H1 (cell line): ENCODE measurements around the gene CCK. TPM values are rescaled to one million over a fixed set of nuclear protein-coding genes. Genes with fewer than 3 reads are reported as not detected.

Experiments used
- CTCF ChIA-PET: fragments of 300-600 bp; sonication (Branson Sonifier 250); formaldehyde crosslinking; loops from one replicate; lab custom pipeline; 2021; ENCODE audit not compliant: partially characterized antibody; lab: Charles Lee
- POLR2A ChIA-PET: fragments of 300-600 bp; sonication (Branson Sonifier 250); formaldehyde crosslinking; loops from one replicate; lab custom pipeline; 2021; ENCODE audit warnings: inconsistent platforms; ENCODE audit not compliant: partially characterized antibody; lab: Charles Lee
- DNase-seq, 2 experiments: peaks; one replicate each; pipeline versions ENCODE4 v3.0.0 to v3.0.0-alpha.2; 2010 to 2022; ENCODE audit warnings: low spot score in 2 of 2, low read depth in 1 of 2, mixed read lengths in 1 of 2
- FAIRE-seq: peaks from 2 replicates; lab custom pipeline; 2011; peaks lifted over from hg19 to GRCh38; lab: Jason Lieb, UNC
- H2AFZ ChIP-seq: 2 replicates; pipeline ENCODE4 v1.8.1; 2012; ENCODE audit warnings: low read length, inconsistent platforms
- H2AK5ac ChIP-seq: 2 replicates; pipeline ENCODE4 v1.6.1; 2013; ENCODE audit warnings: low read depth, low read length
- H2BK120ac ChIP-seq: replicated peaks from 2 replicates; pipeline ENCODE3; 2013; ENCODE audit warnings: low read depth, low read length, inconsistent platforms
- H2BK12ac ChIP-seq: 2 replicates; pipeline ENCODE4 v1.6.1; 2013; ENCODE audit warnings: low read depth, low read length
- H2BK15ac ChIP-seq: 2 replicates; pipeline ENCODE4 v1.6.1; 2013; ENCODE audit warnings: low read length
- H2BK20ac ChIP-seq: 2 replicates; pipeline ENCODE4 v1.6.1; 2013; ENCODE audit warnings: low read length
- H2BK5ac ChIP-seq: 2 replicates; pipeline ENCODE4 v1.6.1; 2013; ENCODE audit warnings: low read depth, low read length
- H3K14ac ChIP-seq: 2 replicates; pipeline ENCODE4 v1.6.1; 2013; ENCODE audit warnings: inconsistent platforms; ENCODE audit not compliant: insufficient read length
- H3K18ac ChIP-seq: 2 replicates; pipeline ENCODE4 v1.6.1; 2013; ENCODE audit warnings: low read length; ENCODE audit errors: extremely low read depth
- H3K23ac ChIP-seq: 2 replicates; pipeline ENCODE4 v1.6.1; 2013; ENCODE audit warnings: inconsistent platforms; ENCODE audit not compliant: insufficient read length
- H3K23me2 ChIP-seq: 2 replicates; pipeline ENCODE4 v1.6.1; 2013; ENCODE audit warnings: low read depth, low read length
- H3K27ac ChIP-seq: 2 replicates; pipeline ENCODE4 v1.6.1; 2011; ENCODE audit warnings: low read depth, low read length, inconsistent platforms
- H3K27me3 ChIP-seq, 4 experiments: replicated peaks in 1 of 4; 1 replicate in 1 of 4; 2 replicates in 3 of 4; pipeline versions ENCODE4 v1.6.1 to v1.8.1; 2011 to 2013; ENCODE audit warnings: low read length in 3 of 4, mild to moderate bottlenecking in 3 of 4, inconsistent platforms in 2 of 4, mixed read lengths in 2 of 4, moderate library complexity in 1 of 4; ENCODE audit not compliant: control insufficient read depth in 3 of 4, insufficient read depth in 3 of 4; ENCODE audit errors: extremely low read depth in 1 of 4
- H3K36me3 ChIP-seq, 4 experiments: 2 replicates each; pipeline versions ENCODE4 v1.6.1 to v1.8.1; 2011 to 2013; ENCODE audit warnings: mild to moderate bottlenecking in 4 of 4, low read length in 3 of 4, moderate library complexity in 2 of 4, control low read depth in 1 of 4, inconsistent platforms in 1 of 4; ENCODE audit not compliant: insufficient read depth in 4 of 4, control insufficient read depth in 2 of 4
- H3K4ac ChIP-seq: replicated peaks from 2 replicates; pipeline ENCODE3; 2013; ENCODE audit warnings: low read length, low read depth, mixed read lengths, inconsistent platforms; ENCODE audit not compliant: insufficient read length
- H3K4me1 ChIP-seq, 4 experiments: replicated peaks in 1 of 4; 1 replicate in 1 of 4; 2 replicates in 3 of 4; pipeline versions ENCODE4 v1.6.1 to v1.8.1; 2011 to 2013; ENCODE audit warnings: low read length in 3 of 4, inconsistent platforms in 2 of 4, mixed read lengths in 1 of 4; ENCODE audit not compliant: insufficient read depth in 4 of 4, control insufficient read depth in 3 of 4
- H3K4me2 ChIP-seq, 2 experiments: 2 replicates each; pipeline versions ENCODE4 v1.6.1 to v1.8.1; 2011 to 2013; ENCODE audit warnings: low read depth in 2 of 2, low read length in 2 of 2, control low read depth in 1 of 2, inconsistent platforms in 1 of 2, mild to moderate bottlenecking in 1 of 2; ENCODE audit not compliant: insufficient read depth in 1 of 2
- H3K4me3 ChIP-seq, 4 experiments: fragments of 200-600, 300-600 bp in 1 of 4; sonication (generic), shearing (Covaris generic), sonication (Bioruptor Twin) in 1 of 4; 2 replicates each; pipeline versions ENCODE4 v1.5.1 to v1.8.1; 2011 to 2016; ENCODE audit warnings: low read length in 4 of 4, low read depth in 3 of 4, control low read depth in 2 of 4, inconsistent platforms in 2 of 4, mild to moderate bottlenecking in 2 of 4, mixed read lengths in 1 of 4, moderate library complexity in 1 of 4; ENCODE audit not compliant: insufficient read depth in 2 of 4; ENCODE audit errors: extremely low read depth in 1 of 4
- H3K56ac ChIP-seq: replicated peaks from 2 replicates; pipeline ENCODE3; 2013; ENCODE audit warnings: low read depth, mild to moderate bottlenecking, mixed read lengths, low read length, inconsistent platforms; ENCODE audit not compliant: insufficient read length
- H3K79me1 ChIP-seq: 2 replicates; pipeline ENCODE4 v1.6.1; 2013; ENCODE audit warnings: low read depth, low read length, control low read depth
- H3K79me2 ChIP-seq, 2 experiments: 2 replicates each; pipeline versions ENCODE4 v1.6.1 to v1.8.1; 2012 to 2013; ENCODE audit warnings: low read length in 2 of 2, mild to moderate bottlenecking in 2 of 2, inconsistent platforms in 1 of 2; ENCODE audit not compliant: insufficient read depth in 2 of 2, control insufficient read depth in 1 of 2
- H3K9ac ChIP-seq, 4 experiments: replicated peaks in 1 of 4; 1 replicate in 1 of 4; 2 replicates in 3 of 4; pipeline versions ENCODE4 v1.6.1 to v1.8.1; 2011 to 2013; ENCODE audit warnings: low read depth in 3 of 4, low read length in 3 of 4, control low read depth in 2 of 4, mild to moderate bottlenecking in 2 of 4, moderate library complexity in 2 of 4, inconsistent platforms in 1 of 4; ENCODE audit errors: extremely low read depth in 1 of 4
- H3K9me3 ChIP-seq, 2 experiments: 2 replicates each; pipeline versions ENCODE4 v1.6.1 to v1.8.1; 2012 to 2013; ENCODE audit warnings: mild to moderate bottlenecking in 2 of 2, moderate library complexity in 2 of 2, control low read depth in 1 of 2, inconsistent platforms in 1 of 2, low read depth in 1 of 2, low read length in 1 of 2, mixed read lengths in 1 of 2; ENCODE audit not compliant: insufficient read depth in 2 of 2
- H4K20me1 ChIP-seq, 2 experiments: replicated peaks in 1 of 2; 2 replicates each; pipeline versions ENCODE3 to v1.8.1; 2011 to 2013; ENCODE audit warnings: inconsistent platforms in 2 of 2, low read length in 2 of 2, mild to moderate bottlenecking in 1 of 2; ENCODE audit not compliant: insufficient read depth in 2 of 2, control insufficient read depth in 1 of 2
- H4K5ac ChIP-seq: 2 replicates; pipeline ENCODE4 v1.6.1; 2013; ENCODE audit warnings: low read length, low read depth, mixed read lengths, inconsistent platforms; ENCODE audit not compliant: insufficient read length
- H4K8ac ChIP-seq: 2 replicates; pipeline ENCODE4 v1.8.0; 2013; ENCODE audit warnings: mild to moderate bottlenecking, moderate library complexity, low read length, inconsistent platforms; ENCODE audit not compliant: insufficient read depth; ENCODE audit errors: extremely low read depth
- H4K91ac ChIP-seq: replicated peaks from 2 replicates; pipeline ENCODE3; 2013; ENCODE audit warnings: low read length, mixed read lengths, inconsistent platforms; ENCODE audit not compliant: insufficient read length
- BCL11A ChIP-seq, 2 experiments: IDR thresholded peaks; one replicate each; pipeline ENCODE4 v1.6.1; 2011; ENCODE audit warnings: low read depth in 2 of 2, low read length in 2 of 2, mild to moderate bottlenecking in 2 of 2
- RAD21 ChIP-seq, 2 experiments: IDR thresholded peaks in 1 of 2; conservative IDR thresholded peaks in 1 of 2; 2 replicates each; pipeline ENCODE4 v1.6.1; 2011; ENCODE audit warnings: low read depth in 2 of 2, low read length in 2 of 2, improper control_type of control experiment in 1 of 2, inconsistent platforms in 1 of 2, mild to moderate bottlenecking in 1 of 2, moderate library complexity in 1 of 2
- YY1 ChIP-seq: IDR thresholded peaks from 2 replicates; pipeline ENCODE4 v1.6.1; 2011; ENCODE audit warnings: low read depth, mild to moderate bottlenecking, low read length
- WGBS, 2 experiments: shearing (Covaris generic) in 1 of 2; methylation state at CpG; one replicate each; pipeline versions ENCODE4 v1.1.6 to v1.1.7; 2013 to 2015; ENCODE audit warnings: low lambda C conversion rate in 2 of 2, mixed read lengths in 2 of 2, inconsistent platforms in 1 of 2, low coverage in 1 of 2, missing lambda C conversion rate in 1 of 2; ENCODE audit not compliant: insufficient replicate concordance in 2 of 2, insufficient coverage in 1 of 2, insufficient read length in 1 of 2; ENCODE audit errors: extremely low coverage in 1 of 2, missing lambda C conversion rate in 1 of 2; 5-methylcytosine and 5-hydroxymethylcytosine counted together
- polyA plus RNA-seq, 7 experiments: library from polyadenylated mRNA; depleted of rRNA in 3 of 7; stranded (reverse) in 5 of 7; unstranded in 2 of 7; fragments of >200 nt in 5 of 7; fragments of 200-250 nt in 2 of 7; gene quantifications; 1 replicate in 5 of 7; 2 replicates in 1 of 7; 4 replicates in 1 of 7; pipeline versions ENCODE4 v1.2.1 to v1.2.3, GENCODE V29; 2011 to 2013; ENCODE audit warnings: missing spikeins in 2 of 7, mixed read lengths in 2 of 7
- total RNA-seq: library from RNA; stranded (reverse); fragmentation: NEBNext Ultra II Directional; extraction: Animal tissue kit (Norgen Biotek cat#: 25700); gene quantifications from 2 replicates; pipeline ENCODE4 v1.2.1, GENCODE V29; 2021
- TF ChIP-seq, protein P1 (sequence below), 3 experiments: IDR thresholded peaks; 1 replicate in 2 of 3; 2 replicates in 1 of 3; pipeline versions ENCODE4 v1.5.1 to v1.6.1; 2011; ENCODE audit warnings: low read length in 3 of 3, mild to moderate bottlenecking in 3 of 3, inconsistent platforms in 2 of 3, low read depth in 1 of 3, moderate library complexity in 1 of 3; ENCODE audit not compliant: insufficient read depth in 1 of 3; ENCODE audit errors: control extremely low read depth in 1 of 3

CCK gene
- total and polyA plus RNA-seq, 2 of the 8 experiments (the other 6 are each of a cell fraction or from before 2014, with no cell fraction given), result 0.99 to 2.8 TPM

DNA sequence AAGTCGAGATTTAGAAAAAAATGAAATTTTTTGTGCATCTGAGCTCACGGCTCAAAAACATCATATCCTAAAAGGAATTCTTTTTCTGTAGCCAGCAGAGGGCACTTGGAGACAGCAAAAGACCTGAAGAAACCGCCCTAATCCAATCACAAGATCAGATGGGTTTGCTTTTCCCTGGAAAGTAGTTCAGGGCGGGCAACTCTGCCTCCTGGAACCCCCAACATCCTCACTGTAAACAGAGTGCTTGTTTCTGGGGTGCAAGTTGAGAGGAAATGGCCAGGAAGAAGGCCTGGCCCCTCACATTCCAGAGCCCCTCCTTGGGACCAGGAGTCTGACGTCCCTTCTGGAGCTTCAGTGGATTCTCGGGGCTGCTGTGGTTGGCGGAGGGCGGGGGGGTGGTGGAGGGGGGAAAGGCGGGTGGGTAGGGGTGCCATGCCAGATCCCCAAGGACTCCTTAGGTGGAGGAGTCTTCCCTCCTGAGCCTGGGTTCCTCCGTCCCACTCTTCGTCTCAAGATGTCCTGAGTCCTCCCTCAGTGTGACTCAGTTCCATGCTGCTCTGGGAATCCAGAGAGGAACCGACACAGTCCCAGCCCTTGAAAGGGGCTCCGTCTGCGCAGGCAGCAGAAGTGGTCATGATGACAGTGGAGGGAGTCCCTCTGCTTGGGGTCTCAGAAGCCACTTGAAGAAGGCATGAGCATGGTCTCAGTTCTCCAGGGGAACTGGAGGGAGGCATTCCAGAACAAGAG is 35.9 kb downstream of the CCK start:
- DNase-seq, result no peak
- no peaks in the 10 kb centered on the region for H3K79me1 ChIP-seq

More for the DNA sequence above, 35.9 kb downstream of the CCK start:
- Histone ChIP-seq H2BK120ac (no peak overlapping the region), H3K9ac (no peak overlapping the region), H2BK5ac (no peak overlapping the region), H2AFZ (peak overlapping the region; percentile 96), H2BK15ac (peak overlapping the region; percentile 48; the same call in 1 of the 2 replicates), H3K9me3 (no peaks in the 10 kb centered on the region), H3K79me2 (no peaks in the 10 kb centered on the region), H3K4me1 (0 out of 7 replicates have a peak, but pooled peaks cover 0 to 4% (median 0%) of the 10 kb centered on the region in 4 experiments), H3K27me3 (no peaks in the 10 kb centered on the region; a peak in 1 of 7 replicates), H4K91ac (no peak overlapping the region), H3K27ac (no peak overlapping the region), H3K23ac (no peak overlapping the region), H2AK5ac (no peak overlapping the region), H3K4me2 (peak overlapping the region in 1 of 2 experiments; percentile 5; a peak in 1 of 4 replicates), H3K14ac (no peak overlapping the region), H4K20me1 (no peaks in the 10 kb centered on the region), H4K8ac (no peak overlapping the region), H2BK12ac (peak overlapping the region; percentile 84; the same call in 1 of the 2 replicates), H3K36me3 (no peaks in the 10 kb centered on the region; a peak in 1 of 8 replicates), H3K18ac (no peak overlapping the region), H3K23me2 (no peaks in the 10 kb centered on the region; the same call in 1 of the 2 replicates), H2BK20ac (0 out of 2 replicates have a peak overlapping the region, but pooled peaks have one; percentile 61), H3K4me3 (no peak overlapping the region), H3K56ac (no peak overlapping the region), H4K5ac (no peak overlapping the region), H3K4ac (no peak overlapping the region)
- FAIRE-seq, result peak; percentile 78
- WGBS, 2 experiments, result 73% methylated on average over 11 of the region's 14 CpGs; no CpG with 5 or more reads in 1 of the 2 experiments
- TF ChIP-seq RAD21 (IDR thresholded peaks at IDR 0.05 in 1 of 2, conservative IDR thresholded peaks at IDR 0.05 in 1 of 2; ENCODE audit: low read depth in 2 of 2, low read length in 2 of 2) (peak; percentile 86 to 88), BCL11A (IDR thresholded peaks at IDR 0.05; ENCODE audit: low read depth in 2 of 2, low read length in 2 of 2) (no peak), YY1 (no peak)
- TF ChIP-seq, protein P1, sequence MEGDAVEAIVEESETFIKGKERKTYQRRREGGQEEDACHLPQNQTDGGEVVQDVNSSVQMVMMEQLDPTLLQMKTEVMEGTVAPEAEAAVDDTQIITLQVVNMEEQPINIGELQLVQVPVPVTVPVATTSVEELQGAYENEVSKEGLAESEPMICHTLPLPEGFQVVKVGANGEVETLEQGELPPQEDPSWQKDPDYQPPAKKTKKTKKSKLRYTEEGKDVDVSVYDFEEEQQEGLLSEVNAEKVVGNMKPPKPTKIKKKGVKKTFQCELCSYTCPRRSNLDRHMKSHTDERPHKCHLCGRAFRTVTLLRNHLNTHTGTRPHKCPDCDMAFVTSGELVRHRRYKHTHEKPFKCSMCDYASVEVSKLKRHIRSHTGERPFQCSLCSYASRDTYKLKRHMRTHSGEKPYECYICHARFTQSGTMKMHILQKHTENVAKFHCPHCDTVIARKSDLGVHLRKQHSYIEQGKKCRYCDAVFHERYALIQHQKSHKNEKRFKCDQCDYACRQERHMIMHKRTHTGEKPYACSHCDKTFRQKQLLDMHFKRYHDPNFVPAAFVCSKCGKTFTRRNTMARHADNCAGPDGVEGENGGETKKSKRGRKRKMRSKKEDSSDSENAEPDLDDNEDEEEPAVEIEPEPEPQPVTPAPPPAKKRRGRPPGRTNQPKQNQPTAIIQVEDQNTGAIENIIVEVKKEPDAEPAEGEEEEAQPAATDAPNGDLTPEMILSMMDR (IDR thresholded peaks at IDR 0.05; ENCODE audit: control extremely low read depth in 1 of 3, insufficient read depth in 1 of 3, low read depth in 1 of 3, low read length in 3 of 3), result peak in 2 of 3 experiments; percentile 61 to 67; a peak in 3 of 4 replicates
- POLR2A ChIA-PET, result interaction anchor here (0.6 to 1.1 kb wide), 3 partner anchors 46 to 321 kb away, joined by 3 to 5 read pairs (median 3); no protein-coding TSS in a partner anchor
- CTCF ChIA-PET, result interaction anchor here (0.6 to 6.1 kb wide), 47 partner anchors 11 to 422 kb away, joined by 3 to 69 read pairs (median 4); partner anchors contain the start of gene VIPR1
